ENCODE measurements around the gene C19orf85.

Gene C19orf85

GRCh38 chr19:55454787-55455243 lies 9.7 kb downstream of the C19orf85 start:
- peak overlapping the region; percentile 70 for H2AK5ac ChIP-seq (ENCODE audit: low read depth, low read length)
- no peak overlapping the region for H4K91ac ChIP-seq (ENCODE audit: low read depth, low read length, poor library complexity)
- no peak overlapping the region for H3K27ac ChIP-seq (replicated peaks; ENCODE audit: low read length)
- peak overlapping the region; percentile 53 for H2BK5ac ChIP-seq (ENCODE audit: low read length)
- no peak overlapping the region for H3K23ac ChIP-seq (ENCODE audit: low read depth, low read length, poor library complexity)
- H3K4me1 ChIP-seq (ENCODE audit: control insufficient read depth in 2 of 2, insufficient read depth in 1 of 2, low read depth in 1 of 2, low read length in 2 of 2), result peaks cover 8 to 21% of the 10 kb centered on the region in 2 donors
- no peak overlapping the region for H4K8ac ChIP-seq (ENCODE audit: low read depth, low read length)
- H3K4me2 ChIP-seq (ENCODE audit: insufficient read depth, low read length, poor library complexity, severe bottlenecking), result no peak overlapping the region
- peak overlapping the region; percentile 44 for H3K9ac ChIP-seq (ENCODE audit: low read depth, low read length, poor library complexity)
- no peak overlapping the region for H2AFZ ChIP-seq (ENCODE audit: low read length)
- H3K9me3 ChIP-seq (replicated peaks in 1 of 2; ENCODE audit: control insufficient read depth in 2 of 2, insufficient read depth in 1 of 2, low read depth in 1 of 2, low read length in 2 of 2), result no peaks in the 10 kb centered on the region
- WGBS, 2 donors (ENCODE audit: extremely low coverage in 2 of 2, insufficient read length in 2 of 2, insufficient replicate concordance in 1 of 2), result no CpG with 5 or more reads among the region's 14 CpGs
- H3K79me1 ChIP-seq (ENCODE audit: low read depth, low read length), result no peaks in the 10 kb centered on the region
- H2BK15ac ChIP-seq (ENCODE audit: low read length), result peak overlapping the region; percentile 49
- peaks cover 0 to 12% of the 10 kb centered on the region in 2 donors for H3K36me3 ChIP-seq (replicated peaks in 1 of 2; ENCODE audit: control insufficient read depth in 2 of 2, insufficient read depth in 2 of 2, low read length in 2 of 2)
- peak overlapping the region; percentile 84 for H2BK12ac ChIP-seq (ENCODE audit: low read length)
- no peak overlapping the region for H2BK120ac ChIP-seq (ENCODE audit: low read depth, low read length)
- DNase-seq (ENCODE audit: low spot score), result no peak
- H3K18ac ChIP-seq (ENCODE audit: low read length), result peak overlapping the region; percentile 64
- peaks cover 4 to 24% (median 6%) of the 10 kb centered on the region in 3 experiments for H3K27me3 ChIP-seq (ENCODE audit: control insufficient read depth in 3 of 3, insufficient read depth in 3 of 3, low read depth in 1 of 3, low read length in 3 of 3)
- no peak overlapping the region for H3K4me3 ChIP-seq (ENCODE audit: low read length in 2 of 2)
- no peak overlapping the region for H3K14ac ChIP-seq (ENCODE audit: low read length)
- no peak overlapping the region for H3K4ac ChIP-seq (ENCODE audit: low read length)

- Histone ChIP-seq H3K18ac (ENCODE audit: low read length) (no peak overlapping the region), H3K27me3 (ENCODE audit: control insufficient read depth in 3 of 3, insufficient read depth in 3 of 3, low read depth in 1 of 3, low read length in 3 of 3) (peaks cover 6 to 35% (median 9%) of the 10 kb centered on the region in 3 experiments), H3K23ac (ENCODE audit: low read depth, low read length, poor library complexity) (peak overlapping the region; percentile 38), H3K4me1 (ENCODE audit: control insufficient read depth in 2 of 2, insufficient read depth in 1 of 2, low read depth in 1 of 2, low read length in 2 of 2) (peaks cover 8 to 21% of the 10 kb centered on the region in 2 donors), H2BK15ac (ENCODE audit: low read length) (no peak overlapping the region), H4K91ac (ENCODE audit: low read depth, low read length, poor library complexity) (no peak overlapping the region), H2BK12ac (ENCODE audit: low read length) (peak overlapping the region; percentile 68), H3K36me3 (replicated peaks in 1 of 2; ENCODE audit: control insufficient read depth in 2 of 2, insufficient read depth in 2 of 2, low read length in 2 of 2) (peaks cover 0 to 12% of the 10 kb centered on the region in 2 donors), H3K4ac (ENCODE audit: low read length) (no peak overlapping the region), H3K14ac (ENCODE audit: low read length) (no peak overlapping the region), H2BK5ac (ENCODE audit: low read length) (no peak overlapping the region), H3K79me1 (ENCODE audit: low read depth, low read length) (no peaks in the 10 kb centered on the region), H2AK5ac (ENCODE audit: low read depth, low read length) (peak overlapping the region; percentile 76), H2AFZ (ENCODE audit: low read length) (no peak overlapping the region), H4K8ac (ENCODE audit: low read depth, low read length) (no peak overlapping the region), H3K4me3 (ENCODE audit: low read length in 2 of 2) (no peak overlapping the region), H2BK120ac (ENCODE audit: low read depth, low read length) (no peak overlapping the region), H3K9ac (ENCODE audit: low read depth, low read length, poor library complexity) (no peak overlapping the region), H3K27ac (replicated peaks; ENCODE audit: low read length) (no peak overlapping the region), H3K4me2 (ENCODE audit: insufficient read depth, low read length, poor library complexity, severe bottlenecking) (no peak overlapping the region), H3K9me3 (replicated peaks in 1 of 2; ENCODE audit: control insufficient read depth in 2 of 2, insufficient read depth in 1 of 2, low read depth in 1 of 2, low read length in 2 of 2) (no peaks in the 10 kb centered on the region)
- DNase-seq (ENCODE audit: low spot score), result no peak
- no CpG with 5 or more reads among the region's 12 CpGs for WGBS, 2 donors (ENCODE audit: extremely low coverage in 2 of 2, insufficient read length in 2 of 2, insufficient replicate concordance in 1 of 2)
These were observed 10.9 kb downstream of the C19orf85 start for GRCh38 chr19:55453511-55454260.

GRCh38 chr19:55452749-55453346 lies 11.7 kb downstream of the C19orf85 start:
- no peak overlapping the region for H2BK15ac ChIP-seq (ENCODE audit: low read length)
- H2BK12ac ChIP-seq (ENCODE audit: low read length), result no peak overlapping the region
- peak overlapping the region; percentile 85 for H3K18ac ChIP-seq (ENCODE audit: low read length)
- H3K9me3 ChIP-seq (replicated peaks in 1 of 2; ENCODE audit: control insufficient read depth in 2 of 2, insufficient read depth in 1 of 2, low read depth in 1 of 2, low read length in 2 of 2), result peaks cover 0 to under 1% of the 10 kb centered on the region in 2 donors
- H3K36me3 ChIP-seq (replicated peaks in 1 of 2; ENCODE audit: control insufficient read depth in 2 of 2, insufficient read depth in 2 of 2, low read length in 2 of 2), result peaks cover 0 to 12% of the 10 kb centered on the region in 2 donors
- no peak overlapping the region for H2AK5ac ChIP-seq (ENCODE audit: low read depth, low read length)
- peak overlapping the region; percentile 96 for H3K4me2 ChIP-seq (ENCODE audit: insufficient read depth, low read length, poor library complexity, severe bottlenecking)
- peak; percentile 92 for DNase-seq (ENCODE audit: low spot score)
- no CpG with 5 or more reads among the region's 34 CpGs for WGBS, 2 donors (ENCODE audit: extremely low coverage in 2 of 2, insufficient read length in 2 of 2, insufficient replicate concordance in 1 of 2)
- peak overlapping the region; percentile 92 for H3K9ac ChIP-seq (ENCODE audit: low read depth, low read length, poor library complexity)
- H3K4me1 ChIP-seq (ENCODE audit: control insufficient read depth in 2 of 2, insufficient read depth in 1 of 2, low read depth in 1 of 2, low read length in 2 of 2), result peaks cover 8 to 18% of the 10 kb centered on the region in 2 donors
- H3K27ac ChIP-seq (replicated peaks; ENCODE audit: low read length), result no peak overlapping the region
- H3K79me1 ChIP-seq (ENCODE audit: low read depth, low read length), result peaks cover 2% of the 10 kb centered on the region
- H3K14ac ChIP-seq (ENCODE audit: low read length), result no peak overlapping the region
- no peak overlapping the region for H3K23ac ChIP-seq (ENCODE audit: low read depth, low read length, poor library complexity)
- H4K8ac ChIP-seq (ENCODE audit: low read depth, low read length), result no peak overlapping the region
- H2AFZ ChIP-seq (ENCODE audit: low read length), result peak overlapping the region; percentile 92
- H2BK120ac ChIP-seq (ENCODE audit: low read depth, low read length), result no peak overlapping the region
- H3K4ac ChIP-seq (ENCODE audit: low read length), result no peak overlapping the region
- no peak overlapping the region for H4K91ac ChIP-seq (ENCODE audit: low read depth, low read length, poor library complexity)
- peaks cover 6 to 42% (median 9%) of the 10 kb centered on the region in 3 experiments for H3K27me3 ChIP-seq (ENCODE audit: control insufficient read depth in 3 of 3, insufficient read depth in 3 of 3, low read depth in 1 of 3, low read length in 3 of 3)
- peak overlapping the region in 1 of 2 donors; percentile 56 for H3K4me3 ChIP-seq (ENCODE audit: low read length in 2 of 2)
- no peak overlapping the region for H2BK5ac ChIP-seq (ENCODE audit: low read length)

All from neuronal stem cell (in vitro differentiated cells).